ENCODE measurements around the gene CAMTA1.

CAMTA1 gene

GRCh38 chr1:7578206-7578605, 793.0 kb downstream of the CAMTA1 start:
- DNase-seq: no peak

GRCh38 chr1:7579016-7579415, 793.8 kb downstream of the CAMTA1 start:
- DNase-seq: no peak

GRCh38 chr1:7579831-7580804, 794.9 kb downstream of the CAMTA1 start:
- DNase-seq: no peak

GRCh38 chr1:7580923-7581753, 795.9 kb downstream of the CAMTA1 start:
- no peak for DNase-seq

GRCh38 chr1:7581754-7582459, 796.7 kb downstream of the CAMTA1 start:
- no peak for DNase-seq

GRCh38 chr1:7582460-7582972, 797.3 kb downstream of the CAMTA1 start:
- DNase-seq: no peak

- DNase-seq: no peak
These were observed 798.2 kb downstream of the CAMTA1 start for GRCh38 chr1:7583291-7584096.

- DNase-seq: no peak
These were observed 798.9 kb downstream of the CAMTA1 start for GRCh38 chr1:7584157-7584556.

- no peak for DNase-seq
These were observed 799.4 kb downstream of the CAMTA1 start for GRCh38 chr1:7584643-7585042.

- DNase-seq: no peak
These were observed 800.1 kb downstream of the CAMTA1 start for GRCh38 chr1:7585216-7585907.

GRCh38 chr1:7586031-7586941, 801.0 kb downstream of the CAMTA1 start:
- no peak for DNase-seq

- DNase-seq: no peak
These were observed 802.0 kb downstream of the CAMTA1 start for GRCh38 chr1:7587108-7587772.

- no peak for DNase-seq
These were observed 802.7 kb downstream of the CAMTA1 start for GRCh38 chr1:7587773-7588456.

- no peak for DNase-seq
These were observed 803.2 kb downstream of the CAMTA1 start for GRCh38 chr1:7588457-7588827.

- DNase-seq: no peak
These were observed 804.0 kb downstream of the CAMTA1 start for GRCh38 chr1:7589080-7589735.

GRCh38 chr1:7589774-7590425, 804.6 kb downstream of the CAMTA1 start:
- no peak for DNase-seq

GRCh38 chr1:7590426-7590790, 805.2 kb downstream of the CAMTA1 start:
- DNase-seq: no peak

- no peak for DNase-seq
These were observed 806.3 kb downstream of the CAMTA1 start for GRCh38 chr1:7591565-7591964.

Measured in effector CD4-positive, alpha-beta T cell (primary cell).